Renal pelvis (tissue), 4 donors: ENCODE data around the gene MYO5A. TPM values are rescaled to one million over a fixed set of nuclear protein-coding genes. Genes with fewer than 3 reads are reported as not detected.
A peak's percentile ranks its signal among the peaks of the same experiment; 100 is the strongest.

Experiments
- DNase-seq: peaks from one replicate; pipeline ENCODE4 v3.0.0-alpha.2; 2013
- polyA plus RNA-seq, 3 donors: library from polyadenylated mRNA; unstranded; fragments of 120-200 nt; gene quantifications; one replicate each; pipeline ENCODE4 v1.2.1, GENCODE V29; 2013; ENCODE audit not compliant: insufficient read length in 3 of 3

The MYO5A gene
- polyA plus RNA-seq, 3 donors: 7.3 to 9.5 (median 8.1) TPM

- DNase-seq: no peak
These were observed 194.1 kb downstream of the MYO5A start for GRCh38 chr15:52334491-52335160.

DNA sequence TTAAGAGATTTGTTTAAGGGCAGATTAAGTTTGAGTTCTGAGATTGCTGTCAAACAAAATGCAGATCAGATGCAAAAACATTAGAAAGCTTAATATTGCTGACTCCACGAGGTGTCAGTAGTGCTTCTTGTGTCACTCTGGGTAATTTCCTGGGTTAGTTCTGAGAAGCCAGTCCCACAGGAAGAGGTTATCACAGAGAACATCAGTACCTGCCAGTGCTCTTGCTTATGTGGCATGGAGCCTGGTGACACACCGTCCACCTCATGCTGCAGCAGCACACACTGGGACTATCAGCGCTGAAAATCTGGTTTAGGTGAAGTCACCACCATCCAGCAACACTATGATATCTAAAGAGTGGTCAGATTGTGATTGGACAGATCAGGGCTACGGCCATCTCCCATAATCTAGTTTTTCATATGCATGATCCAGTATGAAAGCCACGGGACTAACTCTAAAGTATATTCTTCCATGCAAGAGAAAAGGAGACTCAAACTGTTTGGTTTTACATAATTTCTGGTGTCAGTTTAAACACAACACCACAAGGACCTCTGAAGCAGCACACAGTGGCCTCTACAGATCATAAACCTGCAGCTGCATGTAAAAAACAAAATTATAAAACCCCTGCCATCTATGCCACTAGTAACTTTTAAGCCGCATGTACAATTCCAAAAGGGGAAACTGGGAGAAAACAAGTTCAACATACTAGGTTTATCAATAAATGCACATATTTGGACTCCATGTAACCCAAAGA is 197.0 kb downstream of the MYO5A start:
- DNase-seq: no peak

DNA sequence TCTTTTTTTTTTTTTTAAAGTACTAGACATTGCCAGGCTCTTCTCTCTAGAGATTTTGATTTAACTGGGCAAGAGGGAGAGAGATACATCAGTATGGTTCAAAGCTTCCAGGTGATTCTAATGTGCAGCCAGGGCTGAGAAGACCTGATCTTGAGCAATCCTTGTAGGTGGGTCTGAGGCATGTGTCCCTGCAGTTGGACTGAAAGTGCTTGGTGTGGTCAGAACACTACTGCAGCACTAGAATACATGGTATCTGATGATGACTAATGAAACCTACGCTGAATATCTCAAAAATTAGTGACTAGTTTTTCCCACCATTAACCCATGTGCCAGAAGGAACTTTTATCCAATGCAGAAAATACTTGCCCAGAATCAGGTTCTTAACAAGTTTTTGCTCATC is 198.7 kb downstream of the MYO5A start:
- no peak for DNase-seq

DNA sequence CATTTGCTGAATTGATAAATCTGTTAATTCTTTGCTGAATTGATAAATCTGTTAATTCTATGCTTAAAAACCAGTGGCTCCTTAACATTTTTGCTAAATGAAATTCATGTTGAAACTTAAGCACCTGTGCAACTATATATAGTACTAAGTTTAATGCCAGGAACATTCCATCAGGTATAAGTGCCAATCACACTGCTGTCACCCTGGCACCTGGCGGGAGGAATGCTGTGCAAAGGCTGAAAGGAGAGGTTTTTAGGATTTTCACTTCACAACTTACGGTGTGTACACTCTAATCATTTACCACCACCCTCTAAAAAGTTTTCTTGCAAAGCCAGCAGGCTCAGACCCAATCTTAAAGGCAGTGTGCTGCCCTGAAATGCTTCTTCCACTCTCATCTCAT is 199.5 kb downstream of the MYO5A start:
- DNase-seq: no peak

DNA sequence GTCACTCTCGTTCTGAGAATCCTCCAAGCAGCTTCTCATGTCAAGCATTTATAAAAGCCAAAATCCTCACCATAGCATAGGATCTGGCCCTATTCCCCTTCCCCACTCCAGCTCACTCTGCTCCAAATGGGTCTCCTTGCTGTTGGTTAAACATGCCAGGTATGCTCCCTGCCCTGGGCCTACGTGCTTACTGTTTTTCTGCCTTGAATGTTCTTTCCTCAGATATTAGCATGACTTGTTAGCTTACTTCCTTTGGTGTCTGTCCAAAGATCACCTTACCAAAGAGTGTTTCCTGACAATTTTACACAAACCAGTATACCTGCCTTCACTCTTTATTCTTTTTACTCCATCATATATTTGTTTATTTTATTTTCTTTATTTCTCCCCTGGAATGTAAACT is 200.0 kb downstream of the MYO5A start:
- no peak for DNase-seq

- no peak for DNase-seq
These were observed 201.9 kb downstream of the MYO5A start for GRCh38 chr15:52326756-52327155.

DNA sequence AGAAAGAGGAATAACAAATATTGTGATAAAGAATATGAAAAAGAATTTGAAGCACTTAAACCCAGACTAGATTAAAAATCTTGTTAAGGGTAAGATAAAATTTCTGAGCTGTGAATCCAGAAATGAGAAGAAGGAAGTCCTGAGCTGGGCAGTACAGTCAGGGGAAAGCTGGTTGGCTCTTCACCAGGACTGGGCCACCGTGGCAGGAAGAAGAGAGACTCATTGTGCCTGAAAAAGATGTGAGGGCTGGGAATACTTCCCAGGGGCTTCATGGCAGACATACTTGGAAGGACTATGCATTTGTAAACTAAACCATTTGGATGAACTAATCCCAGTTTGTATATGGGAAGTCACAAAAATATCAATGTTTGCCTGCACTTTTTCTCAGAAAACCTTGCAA is 204.6 kb downstream of the MYO5A start:
- DNase-seq: no peak

DNA sequence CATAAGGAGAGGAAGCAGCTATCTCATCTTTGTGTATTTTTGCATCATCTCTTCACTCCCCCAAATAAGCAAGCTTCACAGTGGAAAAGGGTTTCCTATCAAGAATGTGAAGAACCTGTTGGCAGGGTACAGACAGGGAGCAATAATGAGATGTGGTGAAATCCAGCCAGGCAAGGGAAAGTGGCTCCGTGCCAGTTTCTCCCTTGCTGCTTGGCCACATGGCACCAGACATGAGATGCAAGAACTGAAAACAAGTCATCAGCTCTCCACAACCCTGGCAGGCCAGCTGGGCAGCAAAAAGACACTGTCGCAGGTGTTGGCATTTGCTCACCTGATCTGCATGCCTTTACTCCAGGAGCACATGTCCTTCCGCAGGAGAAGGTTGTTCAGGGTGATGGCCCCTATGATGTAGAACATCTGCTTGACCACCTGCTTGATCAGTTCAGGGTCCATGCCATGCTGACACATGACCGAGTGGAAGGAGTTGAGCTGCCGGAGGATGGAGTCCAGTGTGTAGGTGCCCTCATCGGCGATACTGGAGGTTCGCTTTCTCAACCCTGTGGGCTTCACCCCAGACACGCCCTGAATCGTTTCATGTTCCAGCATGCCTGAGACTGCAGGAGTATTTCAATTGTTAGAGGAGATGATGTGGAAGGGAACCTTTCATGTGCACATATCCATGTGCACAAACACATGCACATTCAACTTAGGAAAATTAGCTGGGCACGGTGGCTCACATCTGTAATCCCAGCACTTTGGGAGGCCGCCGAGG is 209.8 kb downstream of the MYO5A start:
- no peak for DNase-seq

DNA sequence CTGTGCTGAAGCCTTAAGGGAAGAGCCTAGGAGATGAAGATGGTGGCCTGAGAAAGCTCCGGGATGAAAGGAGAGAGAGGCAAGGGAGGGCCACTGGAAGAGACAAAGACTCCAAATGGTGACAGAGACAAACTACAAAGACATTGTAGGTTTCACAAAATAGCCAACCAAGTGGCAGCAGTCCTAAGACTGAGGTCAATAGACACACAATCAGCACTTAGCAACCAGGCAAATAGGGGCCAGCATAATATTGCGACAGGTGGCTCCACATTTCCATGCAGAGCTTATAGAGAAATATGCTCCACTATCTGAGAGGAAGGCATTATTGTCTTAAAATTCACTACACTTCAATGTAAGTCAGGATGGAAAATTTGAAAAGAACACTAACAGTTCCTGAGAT is 211.0 kb downstream of the MYO5A start:
- DNase-seq: no peak

DNA sequence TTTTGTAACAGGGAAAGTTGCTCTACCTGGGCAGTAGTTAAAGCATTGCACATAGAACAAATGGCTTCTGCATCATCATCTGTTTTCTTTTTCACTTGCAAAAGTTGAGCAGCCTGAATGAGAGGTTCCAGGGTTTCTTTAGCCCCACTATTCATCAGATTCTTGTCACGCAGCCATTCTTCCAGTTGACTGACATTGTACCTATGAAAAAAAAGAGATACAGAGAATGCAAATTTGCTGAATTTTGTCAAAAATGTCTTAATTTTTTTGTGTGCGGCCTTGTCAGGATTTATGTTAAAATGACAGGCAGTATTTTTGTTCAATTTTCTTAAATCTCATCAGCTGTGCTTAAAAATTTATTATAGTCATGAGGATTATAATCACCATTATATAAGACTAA is 211.7 kb downstream of the MYO5A start:
- no peak for DNase-seq

DNA sequence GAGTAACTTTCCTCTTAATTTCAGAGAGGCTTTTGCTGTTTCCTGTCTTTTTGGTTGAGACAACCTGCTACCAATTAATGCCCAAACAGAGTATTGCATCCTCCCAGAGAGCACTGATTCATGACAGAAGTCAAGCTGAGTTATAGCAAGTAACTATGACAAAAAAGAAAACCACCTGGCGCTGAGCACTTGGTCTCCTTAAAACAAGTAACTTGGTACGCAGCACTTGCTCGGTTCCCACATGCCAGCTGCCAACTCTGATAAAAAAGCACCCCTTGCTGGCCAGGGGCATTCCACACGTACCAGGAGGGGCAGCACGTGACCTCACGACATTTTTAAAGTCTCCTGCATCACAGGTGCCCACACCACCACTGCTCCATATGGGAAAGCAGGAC is 219.5 kb downstream of the MYO5A start:
- no peak for DNase-seq

GRCh38 chr15:52308446-52309153 is 220.1 kb downstream of the MYO5A start:
- no peak for DNase-seq

DNA sequence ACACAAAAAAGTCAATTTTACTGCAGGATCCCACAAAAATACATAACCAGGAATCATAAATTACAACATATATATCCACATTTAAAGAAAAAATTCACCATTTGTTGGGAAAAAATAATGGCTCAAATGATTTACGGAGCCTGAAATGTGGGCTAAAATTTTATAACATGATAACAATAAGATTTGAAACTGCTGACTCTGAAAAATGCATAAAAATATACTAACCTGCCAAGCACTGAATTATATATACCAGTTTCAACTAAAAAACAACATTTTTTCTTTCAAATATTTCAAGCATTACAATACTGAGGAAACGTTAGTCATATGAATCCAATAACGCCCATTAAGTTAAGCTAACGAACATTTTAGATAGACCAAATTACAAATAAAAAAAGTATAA is 220.8 kb downstream of the MYO5A start:
- no peak for DNase-seq

GRCh38 chr15:52306270-52306669 is 222.4 kb downstream of the MYO5A start:
- DNase-seq: no peak

DNA sequence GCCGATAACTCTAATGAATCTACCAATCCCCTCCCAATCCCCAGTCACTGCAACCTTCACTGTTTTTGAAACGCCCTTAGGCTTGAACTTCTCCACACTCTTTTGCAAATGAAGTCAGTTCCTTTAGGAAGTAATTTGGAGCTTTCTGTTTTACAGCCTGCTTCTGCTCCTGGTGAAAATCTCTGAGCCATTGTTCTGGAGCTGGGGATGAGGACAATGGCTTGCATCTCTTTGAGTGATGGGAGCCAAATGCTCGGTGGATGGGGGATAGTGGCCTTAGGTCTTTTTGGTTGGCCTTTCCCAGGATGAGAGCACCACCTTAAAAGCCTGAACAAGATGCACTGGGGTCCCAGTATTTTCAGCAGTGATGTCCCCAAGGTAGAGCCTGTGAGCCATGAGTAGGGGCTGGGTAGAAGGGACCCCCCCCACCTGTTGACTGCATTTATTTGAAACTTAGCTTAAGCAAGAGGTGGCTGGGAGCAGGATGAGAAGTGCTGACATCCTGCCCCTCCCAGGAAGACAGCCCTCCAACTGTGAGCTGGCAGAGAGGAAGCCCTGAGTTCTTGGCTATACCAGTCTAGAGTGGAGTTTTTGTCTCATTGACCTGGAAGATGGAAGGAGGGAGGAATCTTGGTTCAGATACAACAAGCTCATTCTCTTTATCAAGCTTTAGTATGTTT is 225.4 kb downstream of the MYO5A start:
- DNase-seq: no peak

GRCh38 chr15:52301265-52301847 is 227.3 kb downstream of the MYO5A start:
- DNase-seq: no peak

DNA sequence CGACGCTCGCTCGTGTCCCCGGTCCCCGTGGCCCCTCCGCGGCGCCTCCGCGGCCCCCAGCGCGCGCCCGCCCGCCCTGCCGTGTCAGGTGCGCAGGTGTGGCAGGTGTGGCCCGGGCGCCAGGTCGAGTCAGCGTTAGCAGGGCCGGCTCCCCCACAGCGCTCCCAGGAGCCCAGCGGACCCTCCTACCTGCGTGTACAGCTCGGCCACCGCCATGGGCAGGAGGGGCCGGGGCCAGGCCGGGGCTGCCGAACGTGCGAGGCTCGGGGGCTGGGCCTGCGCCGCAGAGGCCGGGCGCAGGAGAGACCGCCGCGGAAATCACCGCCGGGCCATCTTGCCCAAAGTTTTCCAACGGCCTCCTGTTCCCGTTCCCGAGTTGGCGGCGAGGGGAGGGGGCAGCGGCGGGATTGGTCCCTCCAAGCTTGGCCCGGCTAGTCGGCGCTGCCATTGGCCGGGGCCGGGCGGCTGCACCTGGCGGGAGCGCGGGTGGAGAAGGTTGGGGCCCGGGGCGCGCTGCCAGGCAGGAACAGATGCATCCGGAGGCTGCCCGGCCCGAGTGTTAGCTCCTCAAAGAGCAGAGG is 233.2 kb downstream of the MYO5A start, which contains the start of gene MYO5C:
Gene MYO5C (minus strand): TSS at position 384 of the 581 bp plus-strand sequence. CDS start 168 bp downstream, at position 216.
- peak; percentile 79 for DNase-seq

- DNase-seq: no peak
These were observed 233.7 kb downstream of the MYO5A start for GRCh38 chr15:52294881-52295420.

DNA sequence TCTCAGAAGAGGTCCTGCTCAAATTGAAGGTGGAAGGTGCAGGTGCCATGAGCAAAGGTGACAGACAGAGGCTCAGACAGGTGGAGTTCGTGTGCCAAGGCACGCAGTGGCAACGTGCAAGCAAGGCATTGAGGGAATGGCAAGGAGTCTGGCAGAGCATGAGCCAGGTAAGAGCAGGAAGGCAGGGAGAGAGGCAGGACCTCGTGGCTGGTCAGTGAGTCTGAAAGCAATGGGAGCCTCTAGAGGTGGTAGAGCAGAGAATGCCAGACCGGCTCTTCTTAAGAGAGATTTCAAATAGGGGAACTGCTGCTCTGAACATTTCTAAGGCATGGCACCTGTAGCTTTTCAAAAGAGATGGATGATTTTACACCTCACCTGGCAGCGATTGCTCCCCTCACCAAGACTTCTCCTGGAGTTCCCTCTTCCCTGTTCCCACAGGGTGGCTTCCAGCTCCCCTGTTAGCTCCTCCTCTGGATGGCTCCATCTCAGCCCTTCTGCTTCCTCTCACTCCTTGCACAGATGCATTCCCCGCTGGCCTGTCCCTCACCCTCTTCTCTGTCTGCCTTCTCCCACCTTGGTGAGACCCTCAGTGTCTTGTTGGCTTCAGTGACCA is 235.8 kb downstream of the MYO5A start:
- DNase-seq: no peak

DNA sequence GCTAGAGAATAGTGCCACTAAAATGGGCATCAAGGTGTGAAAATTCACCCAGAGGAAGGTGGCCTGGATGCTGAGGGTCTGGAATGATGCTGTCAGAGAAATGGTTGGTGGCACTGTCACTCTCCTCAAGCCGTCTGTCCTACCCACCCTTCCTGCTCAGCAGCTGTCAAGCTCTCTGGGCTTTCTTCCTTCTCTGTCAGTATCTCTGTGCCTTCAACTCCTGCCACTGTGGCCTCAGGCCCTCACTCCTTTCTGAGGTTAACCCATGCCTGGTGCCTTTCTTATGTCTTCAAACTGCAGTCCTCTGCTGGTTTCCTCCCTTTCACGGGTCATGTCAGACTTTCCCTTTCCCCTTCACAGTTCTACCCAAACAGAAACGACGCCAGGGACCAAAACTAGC is 237.5 kb downstream of the MYO5A start:
- no peak for DNase-seq
